ENCODE results near the gene GJD3. TPM values are rescaled to one million over a fixed set of nuclear protein-coding genes. Genes with fewer than 3 reads are reported as not detected.

The GJD3 gene
- total RNA-seq, 1 donor from 2014 or later, result 0.48 TPM

DNA sequence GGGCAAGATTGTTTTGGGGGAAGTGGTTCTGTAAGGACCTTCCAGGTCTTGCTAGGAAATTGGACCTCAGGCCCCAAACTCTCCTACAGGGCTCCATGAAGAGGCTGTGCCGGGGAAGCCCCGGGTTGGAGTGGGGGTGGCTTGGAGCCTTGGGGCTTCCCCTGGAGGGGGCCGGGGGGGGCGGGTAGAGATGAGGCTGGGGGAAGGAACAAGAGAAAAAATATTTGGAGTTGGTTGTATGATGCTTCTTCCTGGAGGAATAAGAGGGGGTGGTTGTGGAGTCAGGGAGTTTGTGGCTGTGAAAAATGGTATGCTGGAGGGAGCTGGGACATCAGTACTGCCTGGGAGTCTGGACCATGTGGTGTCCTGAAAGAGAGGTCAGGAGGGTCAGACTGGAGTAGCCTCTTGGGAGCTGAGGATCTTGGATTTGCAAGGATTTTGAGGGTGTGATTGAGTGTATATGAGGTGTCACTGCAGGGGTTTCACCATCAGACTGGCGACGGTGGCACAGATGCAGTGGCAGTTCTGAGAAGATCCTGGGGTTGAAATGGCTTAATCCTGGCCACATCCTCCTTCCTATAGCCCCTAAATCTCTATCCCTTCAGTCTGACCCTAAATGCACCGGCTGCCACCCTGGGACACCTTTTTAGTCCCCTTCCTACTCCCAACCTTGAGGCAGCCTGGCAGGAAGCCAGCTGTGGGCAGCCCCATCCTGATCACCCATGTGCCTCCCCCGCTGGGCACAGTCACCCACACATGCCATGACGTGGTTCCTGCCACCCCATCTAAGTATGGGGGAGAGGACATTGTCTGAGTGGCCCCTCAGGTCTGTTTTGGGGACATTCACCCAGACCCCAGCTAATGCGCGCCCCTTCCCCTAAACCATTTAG is 44.6 kb downstream of the GJD3 start:
- Mint-ChIP-seq H3K4me3 (ENCODE audit: low read depth) (peak overlapping the region; percentile 92), H3K9me3 (no peaks in the 10 kb centered on the region), H3K27ac (peak overlapping the region; percentile 56), H3K27me3 (ENCODE audit: low read depth) (no peaks in the 10 kb centered on the region), H3K4me1 (ENCODE audit: low read depth) (peaks cover 65% of the 10 kb centered on the region), H3K36me3 (ENCODE audit: low read depth) (no peaks in the 10 kb centered on the region)
- intact Hi-C loops (cut with micrococcal nuclease), result loop anchor here (2.0 to 5.0 kb wide), 2 partner anchors 33 to 222 kb away; partner anchors contain the start of gene CDC6
- DNase-seq (ENCODE audit: low spot score), result no peak

GRCh38 chr17:40318830-40319391 is 45.6 kb downstream of the GJD3 start:
- Mint-ChIP-seq H3K4me3 (ENCODE audit: low read depth) (peak overlapping the region; percentile 92), H3K36me3 (ENCODE audit: low read depth) (no peaks in the 10 kb centered on the region), H3K9me3 (no peaks in the 10 kb centered on the region), H3K27me3 (ENCODE audit: low read depth) (no peaks in the 10 kb centered on the region), H3K27ac (peak overlapping the region; percentile 57), H3K4me1 (ENCODE audit: low read depth) (peaks cover 65% of the 10 kb centered on the region)
- intact Hi-C loops (cut with micrococcal nuclease), result loop anchor here (2.0 kb wide), 1 partner anchor 32 kb away; the partner anchor contains the start of gene CDC6
- DNase-seq (ENCODE audit: low spot score), result no peak

DNA sequence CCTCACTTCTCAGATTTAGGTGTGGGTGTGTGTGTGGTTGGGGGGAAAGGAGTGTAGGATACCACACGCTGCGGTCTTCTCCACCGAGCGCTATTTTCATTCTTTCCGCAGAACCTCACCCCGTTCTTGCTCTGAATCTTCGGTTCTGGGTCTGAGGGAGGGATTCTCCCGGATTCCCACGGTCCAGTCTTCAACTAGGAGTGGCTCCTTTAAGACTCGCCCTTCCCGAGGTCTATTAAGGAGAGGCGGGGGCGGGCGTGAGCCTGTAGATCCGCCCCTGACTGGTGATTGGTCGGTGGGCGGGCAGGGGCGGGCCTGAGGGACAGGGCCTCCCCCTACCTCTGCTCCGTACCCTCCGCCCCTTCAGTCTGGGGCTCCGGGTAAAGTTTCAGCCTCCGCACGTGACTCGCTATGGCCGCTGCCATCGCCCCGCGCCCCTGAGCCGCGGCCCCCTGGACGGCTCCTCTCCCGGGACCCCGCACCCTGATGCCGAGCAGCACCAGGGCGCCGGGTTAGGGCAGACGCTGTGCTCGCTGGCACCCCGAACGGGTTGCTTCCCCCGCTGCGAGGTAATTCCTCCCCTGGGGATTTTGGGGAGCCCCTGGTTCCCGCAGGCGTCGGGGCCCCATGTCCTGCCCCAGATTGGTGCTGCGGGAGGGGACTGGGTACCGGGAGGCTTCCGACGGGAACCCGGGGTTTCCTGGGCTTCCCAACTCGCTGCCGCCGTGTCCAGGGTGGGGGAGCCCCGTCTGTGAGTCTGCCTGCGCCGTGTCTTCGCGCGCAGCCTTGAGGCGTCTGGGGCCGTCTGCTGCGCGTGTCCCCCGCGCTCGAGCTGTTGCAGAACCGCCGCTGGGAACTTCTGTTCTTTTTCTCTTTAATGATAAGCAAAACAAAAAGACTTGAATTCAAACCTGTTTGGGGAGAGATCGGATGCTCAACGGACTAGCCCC is 46.4 kb downstream of the GJD3 start:
- intact Hi-C loops (cut with micrococcal nuclease), result loop anchor here (2.0 kb wide), 1 partner anchor 31 kb away; the partner anchor contains the start of gene CDC6
- Mint-ChIP-seq H3K4me3 (ENCODE audit: low read depth) (peak overlapping the region; percentile 92), H3K36me3 (ENCODE audit: low read depth) (no peaks in the 10 kb centered on the region), H3K4me1 (ENCODE audit: low read depth) (peaks cover 58% of the 10 kb centered on the region), H3K27ac (peak overlapping the region; percentile 81), H3K9me3 (no peaks in the 10 kb centered on the region), H3K27me3 (ENCODE audit: low read depth) (no peaks in the 10 kb centered on the region)
- peak; percentile 87 for DNase-seq (ENCODE audit: low spot score)

DNA sequence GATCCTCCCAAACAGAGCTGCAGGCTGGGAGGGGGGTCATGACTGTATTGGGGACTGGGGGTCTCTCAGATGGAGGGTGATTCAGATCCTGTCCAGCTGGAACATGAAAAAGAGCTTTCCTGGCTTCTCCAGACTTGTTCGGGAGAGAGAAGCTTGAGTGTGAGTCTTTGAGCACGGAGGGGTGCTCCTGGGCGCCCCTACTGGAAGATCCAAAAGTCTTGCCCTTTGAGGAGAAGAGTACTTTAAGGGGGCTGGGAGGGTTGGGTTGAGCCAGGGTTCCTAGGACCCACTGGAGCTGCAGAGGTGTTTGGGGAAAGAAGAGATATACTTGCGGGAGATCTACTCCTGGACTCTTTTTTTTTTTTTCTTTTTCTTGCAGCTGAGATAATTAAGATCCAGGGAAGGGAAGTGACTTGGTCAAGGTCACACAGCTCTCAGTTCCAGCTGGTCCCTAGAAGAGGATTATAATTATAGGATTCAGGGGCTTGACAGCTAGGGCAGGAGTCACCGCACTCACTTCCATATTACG is 47.1 kb downstream of the GJD3 start:
- intact Hi-C loops (cut with micrococcal nuclease), result no loop called here
- H3K27ac Mint-ChIP-seq, result peak overlapping the region; percentile 78
- no peaks in the 10 kb centered on the region for H3K27me3 Mint-ChIP-seq (ENCODE audit: low read depth)
- peaks cover 55% of the 10 kb centered on the region for H3K4me1 Mint-ChIP-seq (ENCODE audit: low read depth)
- no peak for DNase-seq (ENCODE audit: low spot score)
- no peaks in the 10 kb centered on the region for H3K9me3 Mint-ChIP-seq
- peak overlapping the region; percentile 92 for H3K4me3 Mint-ChIP-seq (ENCODE audit: low read depth)
- H3K36me3 Mint-ChIP-seq (ENCODE audit: low read depth), result no peaks in the 10 kb centered on the region

DNA sequence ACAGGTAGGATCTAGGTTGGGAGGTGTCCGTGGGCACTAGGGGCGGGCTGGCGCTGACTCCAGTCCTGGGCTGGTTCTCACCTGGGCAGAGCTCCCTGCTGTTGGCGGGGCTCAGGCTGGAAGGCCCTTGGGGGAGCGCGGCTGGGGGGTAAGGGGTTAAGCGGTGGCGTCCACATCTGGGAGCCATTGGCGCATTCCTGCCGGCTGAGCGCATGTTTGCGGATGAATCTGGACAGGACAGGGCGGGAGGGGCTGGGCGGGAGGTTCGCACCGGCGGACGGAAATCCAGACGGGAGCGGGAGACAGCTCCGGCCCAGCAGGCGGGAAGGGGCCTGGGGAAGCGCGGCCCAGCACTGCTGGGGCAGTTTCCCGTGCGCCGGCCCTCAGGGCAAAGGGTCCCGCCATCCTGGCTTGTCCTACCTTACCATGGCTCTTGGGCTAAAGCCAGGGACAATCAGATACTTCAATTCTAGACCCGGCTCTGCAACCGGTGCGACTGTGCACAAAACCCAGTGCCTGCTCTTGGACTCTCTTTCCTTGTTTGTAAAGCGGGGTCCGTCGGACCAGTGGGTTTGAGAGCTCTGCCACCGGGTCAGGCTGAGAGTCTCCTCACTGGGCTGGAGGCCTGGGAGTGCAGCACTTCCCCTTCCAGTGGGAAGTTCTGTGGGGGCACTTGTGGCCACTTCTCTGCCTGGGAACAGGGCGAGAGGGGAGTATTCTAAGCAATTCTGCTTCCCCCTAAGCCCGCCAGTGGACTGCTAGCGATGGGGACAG is 47.8 kb downstream of the GJD3 start:
- DNase-seq (ENCODE audit: low spot score), result no peak
- Mint-ChIP-seq H3K4me1 (ENCODE audit: low read depth) (peaks cover 57% of the 10 kb centered on the region), H3K36me3 (ENCODE audit: low read depth) (no peaks in the 10 kb centered on the region), H3K9me3 (no peaks in the 10 kb centered on the region), H3K27ac (peak overlapping the region; percentile 5), H3K27me3 (ENCODE audit: low read depth) (no peaks in the 10 kb centered on the region), H3K4me3 (ENCODE audit: low read depth) (no peak overlapping the region)
- intact Hi-C loops (cut with micrococcal nuclease), result no loop called here

DNA sequence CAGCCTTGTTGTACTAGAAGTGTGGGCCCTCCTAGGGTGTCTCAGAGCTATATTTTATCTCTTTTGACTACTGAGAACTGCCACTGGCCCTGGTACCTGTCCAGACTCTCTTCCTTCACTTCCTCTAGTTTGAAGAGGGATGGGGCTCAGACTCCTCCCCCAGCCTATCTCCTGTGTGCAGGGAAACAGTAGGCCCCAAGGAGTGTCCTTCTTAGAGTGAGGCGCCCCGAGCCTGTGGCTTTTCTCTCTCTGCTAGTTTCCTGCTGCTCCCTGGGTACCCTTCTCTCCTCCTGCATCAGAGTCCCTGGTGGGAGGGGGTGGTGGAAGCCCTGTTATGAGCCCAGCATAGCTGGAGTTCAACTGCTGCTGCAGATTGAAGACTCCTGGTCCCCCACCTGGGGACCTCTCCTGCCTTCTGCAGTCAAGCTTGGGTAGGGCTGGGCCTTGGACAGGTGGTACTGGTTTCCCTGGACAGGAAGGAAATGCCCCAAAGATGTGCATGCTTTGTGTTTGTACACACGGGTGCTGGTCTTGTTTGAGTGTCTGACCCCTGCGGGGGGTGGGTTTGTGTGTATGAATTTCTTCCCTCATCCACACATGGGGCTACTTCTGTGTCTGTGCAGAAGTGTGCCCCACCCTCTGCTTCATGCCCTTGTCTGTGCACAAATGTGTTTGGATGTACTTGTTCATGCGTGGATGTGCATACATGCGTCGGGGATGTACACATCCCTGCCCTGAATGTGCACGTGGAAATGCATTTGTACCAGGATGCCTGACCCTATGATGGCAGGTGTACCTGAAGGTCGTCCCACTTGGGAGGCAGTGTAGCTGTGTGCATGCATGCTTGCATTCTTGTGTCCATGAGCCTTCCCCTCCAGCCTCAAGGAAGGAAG is 48.6 kb downstream of the GJD3 start:
- H3K27me3 Mint-ChIP-seq (ENCODE audit: low read depth), result no peaks in the 10 kb centered on the region
- DNase-seq (ENCODE audit: low spot score), result no peak
- H3K4me1 Mint-ChIP-seq (ENCODE audit: low read depth), result peaks cover 52% of the 10 kb centered on the region
- intact Hi-C loops (cut with micrococcal nuclease), result no loop called here
- no peaks in the 10 kb centered on the region for H3K36me3 Mint-ChIP-seq (ENCODE audit: low read depth)
- peak overlapping the region; percentile 12 for H3K27ac Mint-ChIP-seq
- H3K9me3 Mint-ChIP-seq, result no peaks in the 10 kb centered on the region
- H3K4me3 Mint-ChIP-seq (ENCODE audit: low read depth), result no peak overlapping the region

DNA sequence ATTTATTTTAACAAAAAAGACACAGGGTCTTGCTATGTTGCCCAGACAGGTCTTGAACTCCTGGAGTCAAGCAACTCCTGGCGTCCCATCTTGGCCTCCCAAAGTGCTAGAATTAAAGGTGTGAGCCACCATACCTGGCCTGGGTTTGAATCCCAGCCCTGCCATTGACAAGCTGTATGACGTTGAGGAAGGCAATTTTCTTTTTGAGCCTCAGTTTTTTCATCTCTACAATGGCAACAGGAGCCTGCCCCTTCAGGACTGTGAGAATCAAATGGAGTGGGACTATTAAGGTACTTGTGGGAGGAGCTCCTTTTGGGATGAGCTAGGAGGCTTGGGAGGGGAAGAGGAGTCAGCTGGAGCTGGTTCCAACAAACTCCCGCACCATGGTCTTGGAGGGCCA is 49.3 kb downstream of the GJD3 start:
- Mint-ChIP-seq H3K27me3 (ENCODE audit: low read depth) (no peaks in the 10 kb centered on the region), H3K36me3 (ENCODE audit: low read depth) (no peaks in the 10 kb centered on the region), H3K4me1 (ENCODE audit: low read depth) (peaks cover 46% of the 10 kb centered on the region), H3K27ac (no peak overlapping the region), H3K4me3 (ENCODE audit: low read depth) (no peak overlapping the region), H3K9me3 (no peaks in the 10 kb centered on the region)
- intact Hi-C loops (cut with micrococcal nuclease), result no loop called here
- DNase-seq (ENCODE audit: low spot score), result no peak

DNA sequence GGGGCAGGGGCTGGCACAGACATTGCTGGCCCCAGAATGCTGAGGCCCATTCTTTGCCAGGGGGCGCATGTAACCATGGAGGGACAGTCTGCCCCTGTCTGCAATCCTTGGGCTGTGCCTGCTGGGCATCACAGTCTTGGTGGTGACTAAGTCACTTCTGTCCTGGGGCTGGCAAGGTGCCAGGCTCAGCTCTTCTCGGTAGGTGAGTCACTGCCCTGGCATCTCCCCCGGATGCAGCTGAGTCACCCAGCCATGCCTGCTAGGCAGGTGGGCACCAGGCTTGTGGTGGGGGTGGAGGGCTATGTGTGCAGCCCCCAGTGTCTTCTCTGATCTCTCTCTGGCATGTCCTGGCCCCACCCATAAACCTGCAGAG is 50.0 kb downstream of the GJD3 start:
- Mint-ChIP-seq H3K27ac (peak overlapping the region; percentile 33), H3K4me3 (ENCODE audit: low read depth) (no peak overlapping the region), H3K27me3 (ENCODE audit: low read depth) (no peaks in the 10 kb centered on the region), H3K36me3 (ENCODE audit: low read depth) (no peaks in the 10 kb centered on the region), H3K9me3 (no peaks in the 10 kb centered on the region), H3K4me1 (ENCODE audit: low read depth) (peaks cover 42% of the 10 kb centered on the region)
- DNase-seq (ENCODE audit: low spot score), result no peak
- intact Hi-C loops (cut with micrococcal nuclease), result no loop called here

DNA sequence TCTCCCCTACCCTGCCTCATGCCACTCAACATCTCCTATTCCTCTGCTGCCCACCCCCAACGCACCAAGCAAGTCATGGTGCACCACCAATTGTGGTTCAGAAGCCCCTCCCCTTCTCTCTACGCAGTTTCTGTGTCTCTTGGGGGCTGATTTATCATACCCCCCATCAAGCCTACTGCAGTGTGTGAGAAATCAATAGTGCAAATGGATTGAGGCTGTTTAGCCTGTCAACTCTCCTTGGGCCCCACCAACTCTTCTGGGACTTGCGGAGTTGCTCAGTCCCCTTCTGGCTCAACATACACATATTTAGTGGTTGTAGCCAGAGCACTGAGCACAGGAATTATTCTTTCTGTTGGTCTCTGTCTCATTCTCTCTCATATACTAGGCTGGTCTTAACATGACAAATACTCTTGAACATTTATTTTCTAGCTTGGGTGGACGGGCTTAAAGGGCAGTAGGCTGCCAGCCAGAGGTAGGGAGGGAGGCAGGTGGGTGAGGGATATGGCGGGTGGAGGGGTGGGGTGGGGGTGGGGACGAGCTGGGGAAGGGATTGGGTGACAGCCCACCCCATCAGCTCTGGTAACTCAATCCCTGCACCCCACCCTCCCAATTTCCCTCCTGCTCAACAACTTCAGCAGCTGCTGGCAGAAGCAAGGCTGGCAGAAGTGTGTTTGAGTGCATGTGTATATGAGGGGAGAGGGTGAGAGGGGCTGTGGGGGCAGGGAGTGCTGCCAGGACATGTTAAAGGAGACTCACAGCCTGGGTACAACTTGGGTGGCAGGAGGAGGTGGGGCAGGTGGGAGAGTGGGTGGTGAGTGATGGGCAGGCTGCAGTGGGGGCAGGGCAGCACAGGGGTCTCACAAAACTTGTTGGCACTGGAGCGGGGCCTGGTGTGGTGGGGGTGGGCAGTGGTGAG is 50.6 kb downstream of the GJD3 start:
- peaks cover 40% of the 10 kb centered on the region for H3K4me1 Mint-ChIP-seq (ENCODE audit: low read depth)
- no peaks in the 10 kb centered on the region for H3K36me3 Mint-ChIP-seq (ENCODE audit: low read depth)
- no peak for DNase-seq (ENCODE audit: low spot score)
- H3K9me3 Mint-ChIP-seq, result no peaks in the 10 kb centered on the region
- intact Hi-C loops (cut with micrococcal nuclease), result no loop called here
- H3K4me3 Mint-ChIP-seq (ENCODE audit: low read depth), result no peak overlapping the region
- H3K27me3 Mint-ChIP-seq (ENCODE audit: low read depth), result no peaks in the 10 kb centered on the region
- H3K27ac Mint-ChIP-seq, result peak overlapping the region; percentile 33

Data from activated T-helper 2 cell treated with anti-CD3 and anti-CD28 coated beads, Interferon-gamma antibody, Interleukin-2, Interleukin-4, amounts not matched to agents 10 μg/mL and 5 μg/mL and 100 μg/mL, durations not matched to agents 14 hours and 24 hours and 36 hours (primary cell).